D341Med (cell line): Measurements from ENCODE around the gene PHETA2.
"Not testable (repeated sequence)": the region's sequence is repeated elsewhere in the genome, so short reads cannot be mapped to it uniquely, and the experiment has no call there.

Experiments used
- DNase-seq: peaks from one replicate; pipeline ENCODE4 v3.0.0; 2012; ENCODE audit warnings: low spot score

The PHETA2 gene

DNA sequence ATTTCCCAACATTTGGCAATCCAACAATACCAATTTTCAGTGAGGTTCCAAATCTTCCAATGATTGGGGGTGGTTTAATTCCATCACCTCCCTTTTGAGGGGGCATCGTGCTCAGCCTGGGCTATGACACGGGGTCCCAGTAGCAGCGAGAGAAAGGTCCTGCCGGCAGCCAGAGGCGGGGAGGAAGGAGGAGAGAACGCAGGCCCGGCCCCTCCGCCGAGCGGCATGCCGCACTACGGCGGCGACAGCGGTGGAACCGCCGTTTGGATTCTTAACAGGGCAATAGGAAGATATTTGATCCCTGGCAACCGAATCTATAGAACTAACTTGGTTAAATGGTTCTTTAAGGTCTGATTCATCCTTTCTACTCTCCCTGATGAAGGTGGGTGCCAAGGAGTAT, 34.8 kb downstream of the PHETA2 start:
- no peak for DNase-seq

DNA sequence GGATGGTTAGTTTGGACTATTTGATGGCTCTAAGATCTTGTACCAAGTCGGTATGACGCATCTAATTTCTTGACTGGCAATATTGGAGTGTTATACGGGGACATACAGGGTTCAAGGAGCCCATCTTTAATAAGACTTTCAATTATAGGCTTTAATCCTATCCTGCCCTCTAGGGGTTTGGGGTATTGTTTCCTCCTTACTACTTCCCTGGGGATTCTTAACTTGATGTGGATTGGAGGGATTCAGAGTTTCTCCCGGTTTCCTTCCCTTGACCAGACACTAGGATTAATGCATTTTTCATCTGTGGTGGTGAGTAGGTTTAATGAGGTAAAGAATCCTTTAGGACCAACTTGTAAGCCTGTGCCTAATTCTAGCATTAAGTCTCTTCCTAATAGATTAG, 37.8 kb downstream of the PHETA2 start:
- no peak for DNase-seq

DNA sequence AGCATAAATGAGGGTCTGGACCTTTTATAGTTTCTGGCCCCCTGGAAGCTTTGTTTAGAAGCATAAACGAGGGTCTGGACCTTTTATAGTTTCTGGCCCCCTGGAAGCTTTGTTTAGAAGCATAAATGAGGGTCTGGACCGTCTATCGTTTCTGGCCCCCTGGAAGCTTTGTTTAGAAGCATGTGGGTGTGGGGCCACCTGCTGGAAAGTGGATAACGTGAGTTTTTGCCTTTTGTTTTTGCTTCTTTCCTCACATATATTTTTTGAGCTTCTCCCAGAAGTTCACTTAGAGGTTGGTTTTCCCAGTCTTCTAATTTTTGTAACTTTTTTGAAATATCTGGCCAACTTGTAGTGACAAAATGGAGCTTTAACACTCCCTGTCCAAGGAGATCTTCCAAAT, 38.7 kb downstream of the PHETA2 start:
- DNase-seq: not testable (repeated sequence)

DNA sequence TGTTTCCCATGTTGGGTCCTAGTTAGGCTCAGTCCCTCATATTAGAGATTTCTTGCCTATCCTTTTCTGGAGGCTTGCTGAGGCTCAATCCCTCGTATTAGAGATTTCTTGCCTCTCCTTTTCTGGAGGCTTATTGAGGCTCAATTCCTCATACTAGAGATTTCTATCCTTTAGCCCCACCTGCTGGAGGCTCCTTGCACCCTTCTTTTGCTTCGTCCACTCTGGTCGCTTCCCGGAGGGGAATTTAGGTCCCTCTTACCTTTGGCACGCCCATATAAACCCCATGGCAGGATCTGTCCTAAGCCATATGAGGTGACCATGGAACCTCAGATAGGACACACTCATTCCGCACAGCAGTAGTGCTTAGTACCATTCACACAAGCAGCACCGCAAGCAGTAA, 40.7 kb downstream of the PHETA2 start:
- DNase-seq: peak; percentile 61

DNA sequence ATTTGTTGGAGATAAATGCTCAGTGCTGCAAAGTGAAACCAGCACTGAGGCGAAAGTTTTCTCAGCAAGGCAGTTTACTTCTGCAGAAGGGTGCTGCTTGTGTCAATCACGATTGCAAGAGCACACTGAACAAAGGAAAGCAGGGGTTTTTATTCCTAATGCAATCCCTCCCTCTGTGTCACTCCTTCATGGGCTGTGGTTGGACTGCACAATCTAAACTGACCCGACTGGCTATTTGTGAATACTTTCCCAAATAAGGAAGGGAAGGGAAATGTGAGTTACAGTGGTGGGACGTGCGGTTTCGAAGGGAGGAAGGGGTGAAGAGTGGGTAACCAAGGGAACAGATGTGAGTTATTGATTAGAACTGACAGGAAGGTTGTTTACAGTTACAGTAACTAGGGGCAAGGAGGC, 41.4 kb downstream of the PHETA2 start:
- DNase-seq: not testable (repeated sequence)

DNA sequence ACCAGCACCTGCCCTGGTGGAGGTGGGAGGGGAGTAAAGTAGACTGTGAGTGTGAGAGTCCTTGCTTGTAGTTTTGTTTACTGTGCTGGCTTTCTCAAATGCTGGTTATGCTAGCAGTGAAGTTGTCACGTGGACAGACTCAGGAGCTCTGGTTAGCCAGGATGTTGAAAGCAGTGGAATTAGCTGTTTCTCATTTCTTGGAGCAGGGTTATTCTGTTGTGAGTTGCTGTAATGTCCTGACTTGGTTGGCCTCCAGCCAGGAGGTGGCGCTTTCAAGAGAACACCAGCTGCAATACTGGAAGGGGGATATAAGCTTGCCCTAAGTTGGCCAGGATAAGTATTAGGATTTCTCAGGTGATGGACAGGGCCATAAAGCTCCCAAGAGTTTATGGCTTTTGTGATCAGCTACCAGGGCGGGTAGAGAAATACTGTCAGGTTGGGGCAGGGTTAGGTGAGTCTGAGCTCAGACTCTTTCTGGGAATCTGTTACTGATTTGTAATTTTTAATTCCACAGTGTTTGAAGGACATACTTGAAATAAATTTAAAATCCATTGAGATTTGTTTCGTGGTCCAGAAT, 42.9 kb downstream of the PHETA2 start:
- DNase-seq: no peak

DNA sequence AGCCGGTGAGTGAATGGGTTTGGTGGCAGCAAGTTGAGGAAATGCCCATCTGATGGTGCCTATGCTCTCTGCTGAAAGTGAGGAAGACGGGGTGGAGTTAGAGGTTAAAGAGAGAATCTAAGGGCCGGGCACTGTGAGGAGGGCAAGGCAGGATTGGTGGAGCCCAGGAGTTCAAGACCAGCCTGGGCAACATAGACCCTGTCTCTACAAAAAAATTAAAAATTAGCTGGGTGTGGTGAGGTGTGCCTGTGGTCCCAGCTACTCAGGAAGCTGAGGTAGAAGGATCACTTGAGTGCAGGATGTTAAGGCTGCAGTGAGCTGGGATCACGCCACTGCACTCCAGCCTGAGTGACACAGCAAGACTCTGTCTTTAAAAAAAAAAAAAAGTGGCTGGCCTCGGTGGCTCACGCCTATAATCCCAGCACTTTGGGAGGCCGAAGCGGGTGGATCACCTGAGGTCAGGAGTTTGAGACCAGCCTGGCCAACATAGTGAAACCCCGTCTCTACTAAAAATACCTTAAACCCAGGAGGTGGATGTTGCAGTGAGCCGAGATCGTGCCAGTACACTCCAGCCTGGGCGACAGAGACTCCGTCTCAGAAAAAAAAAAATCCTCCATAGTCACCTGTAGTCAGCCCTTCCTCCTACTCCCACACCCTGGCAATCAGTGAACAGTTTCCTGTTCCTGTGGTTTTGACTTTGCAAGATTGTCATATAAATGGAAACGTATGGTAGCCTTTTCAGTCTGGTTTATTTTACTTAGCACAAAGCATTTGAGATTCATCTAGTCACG, 46.4 kb downstream of the PHETA2 start:
- DNase-seq: not testable (repeated sequence)

DNA sequence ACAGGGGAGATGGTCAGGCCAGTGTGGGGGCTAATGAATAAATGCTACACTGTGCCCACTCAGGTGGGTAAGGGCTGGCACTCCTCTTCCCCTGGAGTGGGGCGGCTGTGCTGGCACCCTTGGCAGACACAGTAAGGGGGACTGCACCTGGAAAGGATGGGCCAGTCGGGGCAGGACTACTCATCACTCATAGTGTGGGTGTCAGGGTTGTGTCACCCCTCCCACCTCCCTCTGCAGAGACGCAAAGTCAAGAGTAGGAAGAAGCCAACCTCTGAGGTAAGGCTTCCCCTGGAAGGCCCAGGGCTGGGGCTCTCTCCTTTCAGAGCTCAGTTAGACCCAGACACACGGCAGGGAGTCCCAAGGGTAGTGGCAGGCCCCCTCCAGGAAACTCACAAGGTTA, 49.5 kb downstream of the PHETA2 start:
- not testable (repeated sequence) for DNase-seq

DNA sequence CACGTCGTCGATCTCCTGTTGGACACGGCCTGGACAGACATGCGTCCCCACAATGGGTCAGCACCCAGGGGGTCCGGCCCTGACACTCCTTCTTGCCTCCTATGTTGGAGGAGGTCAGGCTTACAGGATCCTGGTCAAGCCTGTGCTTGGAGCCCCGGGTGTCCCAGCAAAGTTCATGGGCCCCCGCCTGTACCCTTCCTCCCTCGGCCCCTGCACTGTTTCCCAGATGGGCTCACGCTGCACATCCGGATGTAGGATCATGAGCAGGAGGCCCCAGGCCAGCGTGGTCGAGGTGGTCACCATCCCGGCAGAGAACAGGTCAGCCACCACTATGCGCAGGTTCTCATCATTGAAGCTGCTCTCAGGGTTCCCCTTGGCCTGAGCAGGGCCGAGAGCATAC, 53.6 kb downstream of the PHETA2 start:
- DNase-seq: no peak

DNA sequence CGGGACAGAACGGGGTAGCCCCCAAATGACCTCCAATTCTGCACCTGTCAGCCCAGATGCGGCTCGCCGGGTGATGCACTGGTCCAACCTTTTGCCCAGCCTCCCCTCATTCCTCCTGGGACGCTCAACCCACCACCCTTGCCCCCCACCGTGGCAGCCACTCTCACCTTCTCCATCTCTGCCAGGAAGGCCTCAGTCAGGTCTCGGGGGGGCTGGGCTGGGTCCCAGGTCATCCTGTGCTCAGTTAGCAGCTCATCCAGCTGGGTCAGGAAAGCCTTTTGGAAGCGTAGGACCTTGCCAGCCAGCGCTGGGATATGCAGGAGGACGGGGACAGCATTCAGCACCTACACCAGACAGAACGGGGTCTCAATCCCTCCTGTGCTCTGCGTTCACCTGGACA, 54.0 kb downstream of the PHETA2 start:
- DNase-seq: not testable (repeated sequence)
